Occipital lobe (tissue), 2 donors: ENCODE data around the gene GNAQ. TPM values are rescaled to one million over a fixed set of nuclear protein-coding genes. Genes with fewer than 3 reads are reported as not detected.

Experiments
- DNase-seq: peaks from one replicate; lab custom pipeline; 2025; lab: John Stamatoyannopoulos, UW
- total RNA-seq: library from RNA; depleted of rRNA; stranded (reverse); fragments of >200 nt; gene quantifications from one replicate; pipeline ENCODE4 v1.2.3, GENCODE V29; 2014

GNAQ gene
- total RNA-seq, 1 donor from 2014 or later: 169 TPM

- DNase-seq: no peak
Measured at GRCh38 chr9:78003730-78004129, 27.9 kb downstream of the GNAQ start.

- DNase-seq: no peak
Measured at GRCh38 chr9:78001946-78002731, 29.5 kb downstream of the GNAQ start.

DNA sequence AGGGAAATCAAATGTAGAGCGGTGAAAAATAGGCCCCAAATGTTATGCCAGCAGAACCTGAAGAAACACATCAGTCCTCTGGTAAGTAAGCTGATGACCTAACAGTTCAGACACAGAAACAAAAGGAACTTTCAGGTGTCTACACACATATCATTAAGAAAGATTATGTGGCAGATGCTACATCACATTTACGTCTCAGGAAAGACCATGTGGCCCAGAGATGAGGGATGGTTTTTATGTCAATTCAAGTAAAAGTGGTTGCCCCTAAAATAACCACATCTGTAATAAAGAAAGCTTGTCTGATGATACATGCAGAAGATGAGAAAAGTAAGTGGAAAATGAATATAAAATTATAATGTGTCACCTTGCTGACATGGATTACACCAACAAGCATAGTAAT lies 31.4 kb downstream of the GNAQ start:
- no peak for DNase-seq

- DNase-seq: no peak
Measured at GRCh38 chr9:77999231-77999631, 32.4 kb downstream of the GNAQ start.

DNA sequence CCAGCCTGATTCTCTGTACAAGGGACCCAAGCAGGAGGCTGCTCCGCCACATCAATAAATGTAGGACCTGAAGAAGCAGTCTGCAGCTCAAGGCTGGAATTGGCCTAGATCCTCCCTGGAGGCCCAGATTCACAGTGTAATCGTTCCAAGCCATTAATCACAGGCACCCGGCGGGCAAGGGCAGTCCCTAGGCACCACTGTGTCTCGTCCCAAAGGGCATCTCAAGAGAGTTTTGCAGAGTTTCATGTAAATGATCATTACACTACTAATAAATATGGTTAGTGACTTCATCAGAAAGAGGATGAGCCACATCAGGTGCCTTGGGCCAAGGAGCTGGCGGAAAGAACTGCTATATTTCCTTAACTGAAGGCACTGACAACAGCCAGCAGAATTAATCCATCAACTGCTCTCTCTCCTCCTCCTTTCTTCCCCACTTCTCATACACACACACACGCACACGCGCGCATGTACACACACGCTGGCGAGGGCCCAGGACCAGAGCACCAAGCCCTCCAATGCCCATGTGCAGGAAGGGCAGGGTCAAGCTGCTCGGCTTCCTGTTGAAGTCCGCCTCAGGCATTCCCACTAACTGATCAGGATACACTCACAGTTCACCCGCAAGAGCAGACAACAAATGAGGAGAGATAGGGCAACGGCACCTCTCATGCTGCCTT lies 33.9 kb downstream of the GNAQ start:
- DNase-seq: no peak

DNA sequence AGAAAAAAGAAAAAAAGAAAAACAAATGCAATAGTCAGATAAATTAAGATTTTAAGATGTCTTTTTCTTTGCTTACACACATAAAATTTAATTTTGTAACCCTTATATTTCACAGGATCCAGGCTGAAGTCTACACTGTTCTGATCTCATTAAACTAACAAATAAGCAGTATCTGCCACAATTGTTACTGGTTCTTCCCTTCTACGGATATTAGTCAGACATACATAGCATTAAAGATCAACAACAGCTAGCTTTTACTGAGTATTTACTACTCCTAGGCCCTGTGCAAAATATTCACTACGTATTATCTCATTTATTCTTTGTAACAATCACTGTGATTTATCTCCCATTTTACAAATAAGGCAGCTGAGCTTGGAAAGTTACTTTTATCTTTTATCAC lies 34.9 kb downstream of the GNAQ start:
- DNase-seq: no peak

DNA sequence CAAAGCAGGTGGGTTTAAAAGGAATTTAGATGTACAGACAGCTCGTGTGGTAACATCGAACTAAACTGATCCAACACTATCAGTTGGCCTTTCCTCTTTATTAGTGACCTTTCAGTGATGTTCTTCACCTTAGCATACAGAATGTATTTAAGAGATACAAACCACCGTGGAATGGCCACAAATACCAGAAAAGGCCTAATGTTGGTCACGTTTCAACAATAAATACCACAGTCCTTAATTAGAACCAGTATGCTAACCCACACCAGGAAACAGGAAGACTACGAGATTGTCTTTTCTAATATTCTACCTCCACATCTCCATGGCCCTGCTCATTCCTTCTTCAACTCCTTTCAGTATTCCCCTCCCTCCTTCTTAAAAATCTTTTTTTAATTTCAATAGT lies 40.4 kb downstream of the GNAQ start:
- DNase-seq: no peak

GRCh38 chr9:77989909-77990308 lies 41.7 kb downstream of the GNAQ start:
- DNase-seq: no peak

DNA sequence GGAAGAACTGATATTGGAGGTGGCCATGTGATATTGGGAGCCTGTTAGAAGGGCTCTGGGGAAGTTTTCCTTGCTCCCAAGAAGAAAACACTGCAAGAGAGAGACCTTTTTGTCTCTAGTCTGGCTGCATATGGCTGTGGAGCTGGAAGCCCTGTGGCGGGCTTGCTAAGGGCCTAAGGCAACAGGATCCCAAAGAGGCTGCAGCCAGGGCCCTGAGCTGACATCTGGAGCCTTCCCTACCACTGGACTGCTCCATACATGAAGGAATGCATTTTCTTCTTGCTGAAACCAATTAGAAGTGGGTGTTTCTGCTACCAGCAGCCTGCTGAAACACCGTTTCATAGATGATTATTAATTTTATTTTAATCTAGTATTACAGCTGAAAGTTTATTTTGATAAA lies 42.2 kb downstream of the GNAQ start:
- DNase-seq: no peak

DNA sequence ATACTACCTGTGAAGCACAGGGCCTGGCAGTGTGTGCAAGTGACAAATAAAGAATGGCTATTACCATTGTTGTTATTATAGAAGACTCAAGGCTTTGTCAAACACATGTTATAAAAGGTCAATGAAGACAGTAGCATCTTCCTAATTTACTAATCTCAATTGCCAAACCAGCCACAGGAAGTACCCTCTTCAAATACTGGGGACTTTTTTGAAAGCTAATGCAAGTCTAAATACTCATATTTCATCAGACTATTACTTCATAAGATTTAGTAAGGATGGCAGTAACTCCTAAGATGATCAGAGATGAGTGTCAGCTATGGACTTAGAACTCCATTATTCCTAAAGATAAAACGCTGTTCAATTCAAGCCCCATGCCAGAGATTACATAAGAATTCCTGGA lies 43.0 kb downstream of the GNAQ start:
- no peak for DNase-seq

- no peak for DNase-seq
Measured at GRCh38 chr9:77987880-77988525, 43.6 kb downstream of the GNAQ start.

- no peak for DNase-seq
Measured at GRCh38 chr9:77987081-77987656, 44.4 kb downstream of the GNAQ start.

- no peak for DNase-seq
Measured at GRCh38 chr9:77985996-77986395, 45.6 kb downstream of the GNAQ start.

GRCh38 chr9:77983320-77983662 lies 48.3 kb downstream of the GNAQ start:
- no peak for DNase-seq

DNA sequence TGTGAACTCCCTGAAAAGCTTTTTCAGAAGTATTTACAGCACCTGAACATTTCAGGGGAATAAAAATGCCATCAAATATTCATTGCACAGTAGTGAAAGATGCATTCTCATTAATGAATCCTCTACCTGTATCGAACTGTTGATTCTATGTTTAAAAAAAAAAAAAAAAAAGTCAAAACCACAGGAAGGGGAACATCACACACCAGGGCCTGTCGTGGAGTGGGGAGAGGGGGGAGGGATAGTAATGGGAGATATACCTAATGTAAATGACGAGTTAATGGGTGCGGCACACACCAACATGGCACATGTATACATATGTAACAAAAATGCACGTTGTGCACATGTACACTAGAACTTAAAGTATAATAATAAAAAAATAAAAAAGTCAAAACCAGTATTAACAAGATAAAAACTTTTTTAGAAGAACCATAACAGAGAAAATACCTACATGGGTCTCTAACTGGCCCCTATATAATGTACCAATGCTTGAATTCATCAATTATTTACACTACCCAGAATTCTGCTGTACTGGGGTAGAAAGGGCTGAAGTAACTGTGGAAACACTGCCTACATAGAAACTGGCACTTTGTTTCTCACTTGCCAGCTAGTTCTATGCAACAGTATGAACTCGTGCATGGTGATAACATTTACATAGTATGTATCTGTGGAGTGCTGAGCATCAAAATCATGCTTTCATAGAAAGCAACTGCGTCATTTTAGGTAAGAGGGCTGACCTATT lies 48.9 kb downstream of the GNAQ start:
- no peak for DNase-seq

DNA sequence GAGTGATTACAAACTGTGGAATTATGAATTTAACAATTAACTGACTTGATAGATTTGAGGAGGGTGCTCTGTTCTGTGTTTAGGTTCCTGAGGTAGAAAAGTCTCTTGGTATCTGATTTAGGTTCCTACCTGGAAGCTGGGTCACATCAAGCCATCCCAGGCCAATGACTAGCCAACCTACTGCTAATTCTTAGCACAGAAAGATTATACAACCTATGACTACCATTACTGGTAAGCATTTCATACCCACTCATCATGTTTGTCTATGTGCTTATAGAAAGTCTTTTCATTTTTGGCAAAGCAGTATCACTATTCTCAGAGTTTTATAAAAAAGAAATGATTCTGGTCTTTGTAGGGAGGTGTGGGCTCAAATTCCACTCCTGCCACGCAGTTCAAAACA lies 49.7 kb downstream of the GNAQ start:
- no peak for DNase-seq

GRCh38 chr9:77981332-77981731 lies 50.3 kb downstream of the GNAQ start:
- DNase-seq: no peak

- no peak for DNase-seq
Measured at GRCh38 chr9:77980622-77981021, 51.0 kb downstream of the GNAQ start.

DNA sequence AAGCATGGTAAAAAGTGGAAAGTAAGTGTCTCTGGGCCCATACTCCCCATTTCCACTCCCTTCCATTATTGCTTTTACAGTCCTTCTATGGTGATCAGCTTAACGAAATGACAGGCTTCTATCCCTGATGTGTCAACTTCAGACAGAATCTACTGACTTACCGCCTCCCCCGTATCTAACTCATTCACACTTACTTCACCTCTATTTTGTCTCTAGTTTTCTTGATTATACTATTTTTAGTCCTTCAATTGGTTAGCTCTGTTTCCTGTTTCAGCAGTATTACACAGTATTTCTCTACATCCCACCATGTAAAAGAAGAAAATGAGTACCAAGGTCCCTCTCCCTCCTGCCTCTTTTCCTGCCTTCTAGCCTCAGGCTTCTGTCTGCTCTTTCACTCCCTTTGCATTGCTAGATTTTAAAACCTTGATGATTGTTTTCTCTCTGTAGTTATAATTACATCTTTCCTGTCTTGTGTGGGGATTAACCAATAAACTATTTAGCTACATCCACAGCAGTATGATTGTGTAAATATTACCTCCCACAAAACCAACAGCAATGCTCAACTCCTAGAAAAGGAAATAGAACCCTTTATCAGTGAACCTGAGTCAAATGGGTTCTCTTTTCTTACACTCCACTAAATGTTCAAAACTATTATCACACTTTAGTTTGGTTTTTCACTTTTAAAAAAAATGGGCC lies 53.4 kb downstream of the GNAQ start:
- DNase-seq: no peak

DNA sequence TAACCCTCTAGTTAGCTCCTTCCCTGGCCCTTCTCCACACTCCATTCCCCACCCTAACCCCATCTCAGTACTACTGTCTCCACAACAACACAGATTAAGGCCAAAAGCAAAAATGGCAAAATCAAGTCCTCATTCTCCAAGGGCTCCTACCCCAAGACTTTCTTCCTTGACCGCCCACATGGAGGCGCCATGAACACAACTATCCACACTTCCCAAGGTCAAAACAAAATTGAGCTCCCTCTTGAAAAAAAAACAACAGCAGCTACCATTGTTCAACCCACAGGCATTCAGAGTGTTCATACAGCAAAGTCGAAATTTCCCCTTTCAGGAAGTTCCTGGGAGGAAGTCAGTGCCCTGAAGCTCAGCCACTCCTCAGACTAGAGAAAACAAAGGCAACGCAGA lies 54.4 kb downstream of the GNAQ start:
- DNase-seq: no peak

- no peak for DNase-seq
Measured at GRCh38 chr9:77975806-77976205, 55.8 kb downstream of the GNAQ start.
